ENCODE measurements around the gene EPB41L2. TPM values are rescaled to one million over a fixed set of nuclear protein-coding genes. Genes with fewer than 3 reads are reported as not detected.

EPB41L2 gene
- total RNA-seq, 4 donors from 2014 or later = 45.3 to 102 (median 61.9) TPM

DNA sequence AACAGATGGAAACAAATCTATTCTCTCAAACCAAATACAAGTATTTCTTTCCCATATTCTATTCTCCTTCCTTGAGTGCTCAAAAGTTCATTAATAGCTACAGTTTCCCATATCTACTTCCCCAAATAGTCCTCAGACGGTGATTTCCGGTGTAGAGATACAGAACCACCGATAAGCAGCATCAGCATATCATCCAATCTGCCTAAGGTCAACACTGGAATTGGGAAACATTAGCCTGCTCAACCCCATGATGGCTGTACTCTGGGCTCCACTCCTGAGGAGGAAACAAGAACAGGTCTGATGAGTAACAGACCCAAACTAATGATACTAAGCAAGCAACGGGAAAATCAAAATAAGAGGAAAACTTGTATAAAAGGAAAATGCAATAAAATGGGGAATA lies 115.6 kb downstream of the EPB41L2 start:
- intact Hi-C loops (cut with DNase I; ENCODE audit: low total_unique reads) = no loop called here

DNA sequence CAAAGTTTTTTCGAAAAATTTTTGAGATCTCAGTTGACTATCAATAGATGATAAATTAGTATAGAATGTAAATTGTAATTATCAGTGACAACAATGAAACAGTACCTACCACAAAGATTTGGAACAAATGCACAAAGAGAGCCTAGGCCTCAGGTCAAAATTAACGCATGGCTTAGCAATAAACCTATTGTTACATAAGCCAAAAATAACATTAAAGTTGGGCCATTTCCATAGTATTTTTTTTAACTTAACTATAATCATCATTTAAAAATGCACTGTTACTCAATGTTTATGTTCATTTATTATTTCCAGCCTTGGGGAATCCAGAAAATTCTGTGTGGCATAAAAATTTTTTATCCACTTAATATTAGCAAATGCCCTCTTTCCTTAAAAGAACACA lies 117.0 kb downstream of the EPB41L2 start:
- Histone ChIP-seq H3K9me3 (no peaks in the 10 kb centered on the region), H3K36me3 (no peaks in the 10 kb centered on the region), H3K27ac (no peak overlapping the region), H3K4me3 (no peak overlapping the region), H3K4me1 (peaks cover 0 to 47% (median 10%) of the 10 kb centered on the region in 4 donors), H3K27me3 (no peaks in the 10 kb centered on the region)
- in situ Hi-C loops (cut with MboI; ENCODE audit: low pct_ligation_motif_present in 1 of 4, low pct_unique_long_range_greater_than_20kb in 1 of 4, low sequenced_read_pairs in 3 of 4) (no loop called here), intact Hi-C loops (cut with DNase I; ENCODE audit: low total_unique reads) (no loop called here)
- 59 to 86% methylated on average over 2 of the region's 2 CpGs for WGBS, 2 donors (ENCODE audit: low coverage in 1 of 2)
- no peak for DNase-seq
- TF ChIP-seq, protein P1, sequence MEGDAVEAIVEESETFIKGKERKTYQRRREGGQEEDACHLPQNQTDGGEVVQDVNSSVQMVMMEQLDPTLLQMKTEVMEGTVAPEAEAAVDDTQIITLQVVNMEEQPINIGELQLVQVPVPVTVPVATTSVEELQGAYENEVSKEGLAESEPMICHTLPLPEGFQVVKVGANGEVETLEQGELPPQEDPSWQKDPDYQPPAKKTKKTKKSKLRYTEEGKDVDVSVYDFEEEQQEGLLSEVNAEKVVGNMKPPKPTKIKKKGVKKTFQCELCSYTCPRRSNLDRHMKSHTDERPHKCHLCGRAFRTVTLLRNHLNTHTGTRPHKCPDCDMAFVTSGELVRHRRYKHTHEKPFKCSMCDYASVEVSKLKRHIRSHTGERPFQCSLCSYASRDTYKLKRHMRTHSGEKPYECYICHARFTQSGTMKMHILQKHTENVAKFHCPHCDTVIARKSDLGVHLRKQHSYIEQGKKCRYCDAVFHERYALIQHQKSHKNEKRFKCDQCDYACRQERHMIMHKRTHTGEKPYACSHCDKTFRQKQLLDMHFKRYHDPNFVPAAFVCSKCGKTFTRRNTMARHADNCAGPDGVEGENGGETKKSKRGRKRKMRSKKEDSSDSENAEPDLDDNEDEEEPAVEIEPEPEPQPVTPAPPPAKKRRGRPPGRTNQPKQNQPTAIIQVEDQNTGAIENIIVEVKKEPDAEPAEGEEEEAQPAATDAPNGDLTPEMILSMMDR (IDR thresholded peaks at IDR 0.05) = no peak
- no peak for TF ChIP-seq POLR2AphosphoS5 (IDR thresholded peaks at IDR 0.05)
- no peak for TF ChIP-seq EP300 (IDR thresholded peaks at IDR 0.05; ENCODE audit: low read depth)
- TF ChIP-seq POLR2A (IDR thresholded peaks at IDR 0.05) = no peak

More for the DNA sequence above, 115.6 kb downstream of the EPB41L2 start:
- H3K36me3 ChIP-seq = no peaks in the 10 kb centered on the region
- no peak overlapping the region for H3K27ac ChIP-seq
- no peaks in the 10 kb centered on the region for H3K9me3 ChIP-seq
- in situ Hi-C loops (cut with MboI; ENCODE audit: low pct_ligation_motif_present in 1 of 4, low pct_unique_long_range_greater_than_20kb in 1 of 4, low sequenced_read_pairs in 3 of 4) = no loop called here
- WGBS, 2 donors (ENCODE audit: low coverage in 1 of 2) = 38 to 52% methylated on average over 4 of the region's 4 CpGs
- TF ChIP-seq, protein P1 (IDR thresholded peaks at IDR 0.05) = no peak
- TF ChIP-seq EP300 (IDR thresholded peaks at IDR 0.05; ENCODE audit: low read depth) = no peak
- TF ChIP-seq POLR2AphosphoS5 (IDR thresholded peaks at IDR 0.05) = no peak
- no peak overlapping the region for H3K4me3 ChIP-seq
- no peaks in the 10 kb centered on the region for H3K27me3 ChIP-seq
- DNase-seq = no peak
- peaks cover 0 to 47% (median 10%) of the 10 kb centered on the region in 4 donors for H3K4me1 ChIP-seq

DNA sequence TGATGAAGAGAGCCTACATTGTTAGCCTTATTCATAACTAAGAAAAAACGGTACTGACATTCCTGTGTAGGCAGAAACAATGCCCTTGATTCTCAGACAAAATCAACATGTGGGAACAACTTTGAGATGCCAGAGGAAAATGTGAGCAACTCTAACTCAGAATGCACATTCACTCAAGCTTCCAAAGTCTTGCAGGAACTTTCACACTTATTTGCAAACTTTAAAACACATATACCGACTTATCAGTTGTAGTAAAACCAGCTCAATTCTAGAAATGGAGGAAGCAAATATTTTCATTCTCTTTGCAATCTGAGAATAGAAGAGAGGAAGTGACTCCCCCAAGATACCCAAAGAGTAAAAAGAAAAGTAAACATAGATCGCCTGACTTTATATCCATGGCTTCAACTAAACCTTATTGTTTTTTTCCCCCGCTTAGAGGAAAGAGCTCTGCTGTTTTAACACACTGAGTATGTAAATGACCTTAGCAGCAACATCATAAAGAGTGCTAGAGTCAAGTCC lies 117.6 kb downstream of the EPB41L2 start:
- Histone ChIP-seq H3K27me3 (no peaks in the 10 kb centered on the region), H3K9me3 (no peaks in the 10 kb centered on the region), H3K27ac (peak overlapping the region in 2 of 4 donors; percentile 2 to 24), H3K4me3 (no peak overlapping the region), H3K36me3 (no peaks in the 10 kb centered on the region), H3K4me1 (peaks cover 0 to 47% (median 10%) of the 10 kb centered on the region in 4 donors)
- DNase-seq = no peak
- WGBS, 2 donors (ENCODE audit: low coverage in 1 of 2) = 16 to 34% methylated on average over 4 of the region's 4 CpGs
- TF ChIP-seq POLR2A (IDR thresholded peaks at IDR 0.05) (no peak), POLR2AphosphoS5 (IDR thresholded peaks at IDR 0.05) (no peak), EP300 (IDR thresholded peaks at IDR 0.05; ENCODE audit: low read depth) (no peak)
- TF ChIP-seq, protein P1 (IDR thresholded peaks at IDR 0.05) = no peak
- in situ Hi-C loops (cut with MboI; ENCODE audit: low pct_ligation_motif_present in 1 of 4, low pct_unique_long_range_greater_than_20kb in 1 of 4, low sequenced_read_pairs in 3 of 4) (no loop called here), intact Hi-C loops (cut with DNase I; ENCODE audit: low total_unique reads) (no loop called here)

DNA sequence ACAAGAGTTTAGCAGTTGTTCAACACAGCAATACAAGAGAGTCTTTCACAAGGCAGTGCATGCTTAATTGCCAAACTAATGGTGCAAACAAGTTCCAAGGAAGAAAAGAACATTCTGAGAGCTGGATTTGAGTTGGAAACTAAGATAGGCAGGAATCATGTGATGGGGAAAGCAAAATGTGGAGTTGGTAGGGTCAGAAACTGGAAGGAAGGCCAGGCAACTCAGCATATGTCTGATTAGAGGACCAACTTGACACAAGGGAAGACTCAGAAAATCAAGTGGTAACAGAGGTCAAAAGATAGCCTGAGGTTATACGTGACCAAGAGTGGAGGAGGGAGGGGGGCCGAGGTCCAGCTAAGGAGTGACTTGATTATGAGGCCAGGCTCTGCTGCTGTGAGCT lies 118.6 kb downstream of the EPB41L2 start:
- H3K27ac ChIP-seq = peak overlapping the region in 3 of 4 donors; percentile 41 to 66 (median 43)
- WGBS, 2 donors (ENCODE audit: low coverage in 1 of 2) = 79 to 88% methylated on average over 2 of the region's 2 CpGs
- no peaks in the 10 kb centered on the region for H3K36me3 ChIP-seq
- no peak for TF ChIP-seq POLR2A (IDR thresholded peaks at IDR 0.05)
- TF ChIP-seq, protein P1 (IDR thresholded peaks at IDR 0.05) = no peak
- TF ChIP-seq POLR2AphosphoS5 (IDR thresholded peaks at IDR 0.05) = no peak
- TF ChIP-seq EP300 (IDR thresholded peaks at IDR 0.05; ENCODE audit: low read depth) = no peak
- in situ Hi-C loops (cut with MboI; ENCODE audit: low pct_ligation_motif_present in 1 of 4, low pct_unique_long_range_greater_than_20kb in 1 of 4, low sequenced_read_pairs in 3 of 4) (no loop called here), intact Hi-C loops (cut with DNase I; ENCODE audit: low total_unique reads) (no loop called here)
- no peaks in the 10 kb centered on the region for H3K27me3 ChIP-seq
- H3K4me3 ChIP-seq = no peak overlapping the region
- no peaks in the 10 kb centered on the region for H3K9me3 ChIP-seq
- no peak for DNase-seq
- peaks cover 0 to 47% (median 10%) of the 10 kb centered on the region in 4 donors for H3K4me1 ChIP-seq
